ENCODE measurements around the gene IQGAP3.

The IQGAP3 gene

DNA sequence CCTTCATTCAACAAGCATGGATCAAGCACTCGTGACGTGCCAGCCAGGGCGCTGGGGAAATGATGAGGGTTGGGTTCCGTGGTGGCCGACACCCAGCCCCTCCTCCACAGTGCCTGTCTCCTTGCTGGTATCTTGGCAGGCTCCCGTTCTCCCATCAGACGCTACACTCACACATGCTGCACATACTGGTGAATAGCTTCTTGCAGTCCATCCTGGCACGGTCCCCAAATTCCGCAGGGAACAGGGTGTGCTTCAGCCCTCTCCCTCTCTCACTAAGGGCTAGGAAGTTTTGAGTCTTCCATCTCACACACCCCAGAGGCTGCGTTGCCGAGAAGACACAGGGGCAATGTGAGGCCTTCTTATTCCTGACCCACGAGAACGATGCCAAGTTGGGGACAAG, 61.7 kb downstream of the IQGAP3 start:
- no peak for DNase-seq (ENCODE audit: low read depth, low spot score)

DNA sequence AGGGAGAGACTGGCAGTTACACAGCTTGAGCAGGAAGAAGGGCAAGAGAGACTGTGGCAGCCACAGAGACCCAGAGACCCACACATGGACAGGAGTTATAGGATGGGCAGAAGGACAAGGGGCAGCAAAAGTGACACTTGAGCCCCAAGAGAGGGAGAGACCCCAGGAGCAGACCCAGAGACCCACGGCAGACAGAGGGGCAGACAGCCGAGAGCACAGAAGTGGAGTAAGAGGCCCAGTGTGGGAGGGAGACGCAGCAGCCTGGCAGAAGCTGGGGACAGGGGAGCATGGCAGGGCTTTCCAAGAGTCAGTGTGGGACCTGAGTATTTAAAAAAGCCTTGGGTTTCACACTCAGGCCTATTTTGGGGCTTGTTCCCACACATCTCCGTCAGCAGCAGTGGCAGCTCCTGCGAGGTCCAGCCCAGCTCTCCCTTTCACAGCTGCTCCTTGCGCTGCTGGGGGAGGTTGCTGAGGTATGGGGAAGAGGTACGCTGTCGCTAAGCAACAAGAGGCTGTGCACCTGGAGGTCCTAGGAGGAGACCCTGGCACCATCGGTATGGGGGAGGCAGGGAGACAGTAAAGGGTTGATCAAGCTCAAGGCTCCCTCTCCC, 62.8 kb downstream of the IQGAP3 start:
- DNase-seq (ENCODE audit: low read depth, low spot score): no peak

DNA sequence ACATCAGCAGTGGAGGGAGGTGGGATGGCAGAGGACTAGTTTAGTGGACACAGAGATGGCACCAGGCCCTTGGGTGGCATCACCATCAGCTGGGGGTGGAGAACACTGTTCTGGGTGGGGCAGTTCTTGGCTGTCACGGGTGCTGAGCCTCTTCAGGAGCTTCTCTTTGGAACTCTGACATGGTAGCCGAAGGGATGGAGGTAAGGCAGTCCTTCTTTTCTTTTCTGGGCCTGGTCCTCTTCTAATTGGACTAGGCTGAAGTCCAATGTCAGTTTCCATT, 63.5 kb downstream of the IQGAP3 start:
- no peak for DNase-seq (ENCODE audit: low read depth, low spot score)

DNA sequence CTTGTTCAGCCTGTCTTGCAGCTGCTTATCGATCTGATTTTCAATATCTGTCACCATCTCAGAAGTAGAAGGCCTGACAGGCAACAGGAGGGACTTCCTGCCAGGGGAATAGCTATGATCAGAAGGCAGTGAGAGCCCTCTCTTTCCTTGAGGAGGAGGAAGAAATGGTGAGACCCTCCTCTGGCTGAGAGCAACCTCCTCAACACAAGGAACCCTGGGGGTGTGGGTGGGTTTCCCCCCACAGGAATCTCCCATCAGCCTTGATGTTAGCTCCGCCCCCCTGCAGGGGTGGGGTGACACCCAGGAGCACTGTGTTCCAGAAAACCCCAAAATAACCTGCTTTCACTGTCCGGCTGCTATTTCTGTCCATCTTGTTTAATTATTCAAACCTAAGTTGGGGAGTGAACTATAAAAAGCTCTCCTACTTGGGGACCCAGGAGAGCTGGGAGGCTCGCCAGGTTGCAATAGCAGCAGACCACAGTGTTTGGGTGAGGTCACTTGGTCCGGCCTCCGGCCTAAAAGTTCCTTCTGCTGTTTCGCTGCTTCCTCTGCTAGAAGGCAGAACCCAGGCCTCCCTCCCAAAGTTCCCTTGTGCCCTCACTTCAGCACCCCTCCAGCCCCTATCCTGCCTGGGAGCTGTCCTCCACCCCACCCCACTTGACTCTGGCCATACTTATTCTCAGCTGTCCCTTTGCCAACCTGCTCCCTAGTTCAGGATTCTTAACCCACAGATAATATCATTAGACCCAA, 64.0 kb downstream of the IQGAP3 start:
- no peak for DNase-seq (ENCODE audit: low read depth, low spot score)

DNA sequence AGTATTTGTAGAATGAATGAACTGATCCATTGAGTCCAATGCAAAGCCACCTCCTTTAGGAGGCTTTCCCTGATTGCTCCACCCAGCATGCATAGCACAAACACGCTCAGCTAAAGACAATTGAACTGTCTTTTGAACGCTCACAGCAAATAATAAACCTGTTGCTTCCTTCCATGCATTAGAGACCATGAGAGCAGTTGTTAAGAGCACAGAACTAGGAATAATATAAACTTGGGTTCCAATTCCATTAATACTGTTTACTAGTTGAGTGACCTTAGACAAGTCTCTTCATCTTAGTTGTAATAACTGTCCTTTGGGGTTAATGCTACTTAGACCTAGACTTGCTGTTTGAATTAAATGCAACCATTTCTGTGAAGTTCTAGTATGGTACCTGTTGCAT, 65.9 kb downstream of the IQGAP3 start:
- DNase-seq (ENCODE audit: low read depth, low spot score): no peak

DNA sequence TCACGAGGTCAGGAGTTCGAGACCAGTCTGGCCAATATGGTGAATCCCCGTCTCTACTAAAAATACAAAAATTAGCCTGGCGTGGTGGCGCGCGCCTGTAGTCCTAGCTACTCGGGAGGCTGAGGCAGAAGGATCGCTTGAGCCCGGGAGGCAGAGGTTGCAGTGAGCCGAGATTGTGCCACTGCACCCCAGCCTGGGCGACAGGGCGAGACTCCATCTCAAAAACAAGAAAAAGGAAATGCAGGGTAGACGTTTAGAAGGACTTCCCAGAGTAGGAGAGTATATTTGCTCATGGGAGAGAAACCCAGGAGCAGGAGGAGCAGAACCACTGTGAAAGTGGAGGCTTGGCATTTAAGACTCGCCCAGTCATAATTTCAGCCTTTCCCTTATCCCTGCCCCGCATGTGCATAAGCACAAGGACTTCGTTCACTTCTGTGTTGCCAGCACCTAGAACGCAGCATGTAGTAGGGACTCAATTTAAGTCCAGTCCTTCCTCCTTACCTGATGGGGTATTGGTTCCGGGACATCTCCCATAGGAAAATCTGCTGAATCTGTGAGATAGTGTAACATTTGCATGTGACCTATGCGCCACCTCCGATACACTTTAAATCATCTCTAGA, 66.6 kb downstream of the IQGAP3 start:
- no peak for DNase-seq (ENCODE audit: low read depth, low spot score)

DNA sequence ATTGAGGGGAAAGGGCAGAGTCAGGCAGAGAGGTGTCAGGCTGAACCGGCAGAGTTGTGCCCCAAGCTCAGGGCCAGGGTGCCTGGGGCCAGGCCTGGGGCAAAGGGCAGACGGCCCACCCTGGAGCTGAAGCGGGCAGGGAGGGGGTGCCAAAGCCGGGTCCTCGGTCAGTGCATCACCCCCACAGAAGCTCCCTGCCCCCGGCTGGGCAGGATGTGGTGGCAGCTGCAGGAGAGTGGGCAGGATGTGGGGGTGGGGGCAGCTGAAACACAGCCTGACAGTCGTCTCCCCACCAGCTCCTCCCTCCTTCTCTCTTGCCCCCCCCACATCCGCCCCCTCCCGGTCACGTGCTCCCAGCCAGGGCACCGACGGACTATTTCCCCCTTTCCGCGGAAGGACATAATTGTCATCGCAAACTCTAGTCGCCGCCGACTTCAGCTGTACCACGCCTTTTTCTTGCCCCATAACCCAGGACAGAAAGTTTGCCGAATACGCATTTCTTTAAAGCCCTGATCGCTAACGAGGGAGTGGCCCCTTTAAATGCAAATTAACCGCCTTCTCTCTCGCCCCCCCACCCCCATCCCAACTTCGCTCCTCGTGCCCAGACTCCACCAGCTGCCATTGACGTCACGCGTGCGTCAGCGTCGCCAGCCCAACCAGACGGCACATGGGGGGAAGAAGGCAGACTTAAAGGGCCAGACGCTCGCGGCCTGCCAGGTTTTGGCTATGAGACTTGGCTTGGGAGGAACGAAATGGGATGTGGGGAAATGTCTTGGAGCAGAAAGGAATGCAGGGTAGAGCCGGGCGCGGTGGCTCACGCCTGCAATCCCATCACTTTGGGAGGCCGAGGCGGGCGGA, 67.3 kb downstream of the IQGAP3 start:
- peak; percentile 95 for DNase-seq (ENCODE audit: low read depth, low spot score)

DNA sequence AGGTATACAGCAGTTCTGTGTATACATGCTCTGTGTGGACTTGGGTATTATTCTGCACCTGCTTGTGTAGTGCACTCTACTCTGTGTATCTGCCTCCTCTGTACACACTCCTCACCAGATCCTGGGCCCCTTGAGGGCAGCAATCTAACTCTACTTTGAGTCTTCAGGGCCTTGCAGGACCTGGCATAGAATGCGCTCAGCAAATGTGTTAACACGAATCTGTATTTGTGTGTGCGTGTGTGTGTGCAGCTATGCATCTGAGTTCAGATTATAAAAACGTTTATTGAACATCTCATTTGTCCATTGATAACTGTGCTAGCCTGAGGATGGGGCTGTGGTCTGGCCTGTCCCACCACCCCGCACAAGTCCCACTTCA, 67.9 kb downstream of the IQGAP3 start:
- DNase-seq (ENCODE audit: low read depth, low spot score): no peak

DNA sequence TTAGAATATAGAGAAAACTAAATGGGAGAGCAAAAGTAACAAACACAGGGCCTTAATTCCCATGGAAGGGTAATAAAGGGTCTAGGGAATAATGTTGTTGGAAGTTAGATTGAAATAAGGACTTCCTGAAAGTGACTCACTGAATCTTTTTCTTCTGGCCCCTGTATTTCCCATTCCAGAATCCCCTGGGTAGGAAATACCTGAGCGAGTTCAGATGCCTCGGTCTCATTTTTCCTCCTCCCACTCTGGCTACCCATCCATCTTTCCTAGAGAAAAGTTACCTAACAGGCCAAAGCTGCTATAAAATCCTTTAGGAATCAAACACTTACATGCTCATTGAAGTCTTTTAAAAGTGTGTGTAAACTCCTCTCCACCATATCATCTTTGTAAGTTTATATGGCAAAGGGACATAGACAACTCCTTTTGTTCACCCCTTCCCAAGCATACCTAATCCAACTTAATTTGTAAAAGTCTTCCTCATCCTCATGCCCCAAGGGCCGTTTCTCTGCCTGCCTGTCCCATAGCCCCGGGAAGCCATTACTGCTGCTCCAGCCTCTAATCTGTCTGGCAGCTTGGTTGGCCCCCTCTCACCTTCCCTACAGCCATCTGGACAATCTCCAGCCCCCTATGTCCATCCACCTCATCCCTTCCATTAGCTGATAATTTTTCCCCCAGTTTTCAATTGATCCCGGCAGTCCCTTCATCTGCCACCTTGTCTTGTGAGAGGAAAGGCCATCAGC, 68.5 kb downstream of the IQGAP3 start:
- DNase-seq (ENCODE audit: low read depth, low spot score): no peak

DNA sequence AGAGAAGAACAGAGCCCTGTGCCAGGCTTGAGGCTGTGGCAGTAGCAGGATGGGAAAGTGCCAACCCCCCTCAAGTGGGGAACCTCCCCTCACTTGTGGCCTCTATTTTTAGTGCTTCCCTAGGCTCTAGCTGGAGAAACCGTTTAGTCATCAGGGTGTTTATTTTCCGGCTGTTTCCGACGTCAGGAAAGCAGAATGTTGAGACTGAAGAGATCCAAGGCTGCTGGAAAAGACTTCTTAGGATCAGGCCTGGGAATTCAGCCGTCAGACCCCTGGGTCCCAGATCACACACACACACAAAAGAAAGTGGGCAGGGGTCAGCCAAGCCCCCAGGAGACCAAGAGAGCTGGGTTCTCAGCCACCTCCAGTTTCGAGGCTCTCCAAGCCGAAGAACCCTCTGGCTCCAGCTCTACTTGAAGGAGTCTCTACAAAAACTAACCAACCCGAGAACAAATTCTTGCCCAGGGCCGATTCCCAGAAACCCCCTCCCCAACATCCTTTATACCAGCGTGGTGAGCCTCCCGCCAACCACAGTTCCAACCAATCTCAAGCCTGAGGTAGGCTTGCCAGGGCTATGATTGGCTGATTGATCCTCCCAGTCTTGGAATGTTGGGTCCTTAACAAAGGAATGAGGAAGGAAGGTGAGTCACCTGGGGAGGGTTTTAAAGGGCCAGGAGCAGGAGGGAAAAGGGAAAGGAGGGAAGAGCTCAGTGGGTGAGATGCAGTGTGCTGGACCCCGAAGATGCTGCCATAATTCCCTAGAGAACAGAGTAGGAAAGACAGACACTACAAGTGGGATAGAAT, 69.3 kb downstream of the IQGAP3 start:
- no peak for DNase-seq (ENCODE audit: low read depth, low spot score)

DNA sequence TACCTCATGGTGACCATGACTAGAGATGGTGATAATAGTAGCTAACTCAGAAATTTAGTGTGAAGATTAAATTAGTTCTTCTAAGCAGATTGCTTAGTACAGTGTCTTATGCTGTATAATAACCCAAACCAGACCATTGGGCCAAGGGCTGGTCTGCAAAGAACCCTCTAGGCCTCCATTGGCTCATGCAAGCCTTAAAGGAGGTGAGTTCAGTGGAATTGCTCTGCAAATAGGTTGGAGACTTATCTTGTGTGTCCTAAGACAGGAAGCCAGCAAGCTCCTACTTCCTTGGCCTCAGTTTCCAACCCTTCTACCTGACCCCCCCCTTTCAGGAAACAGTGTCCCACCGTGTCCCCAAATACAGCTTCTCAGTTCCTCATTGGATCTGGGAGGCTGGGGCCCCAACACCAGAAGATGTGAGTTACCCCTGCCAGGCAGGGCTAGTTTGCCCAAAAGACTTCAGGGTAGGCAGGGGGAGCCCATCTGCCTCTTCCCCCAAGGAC, 69.9 kb downstream of the IQGAP3 start:
- no peak for DNase-seq (ENCODE audit: low read depth, low spot score)

DNA sequence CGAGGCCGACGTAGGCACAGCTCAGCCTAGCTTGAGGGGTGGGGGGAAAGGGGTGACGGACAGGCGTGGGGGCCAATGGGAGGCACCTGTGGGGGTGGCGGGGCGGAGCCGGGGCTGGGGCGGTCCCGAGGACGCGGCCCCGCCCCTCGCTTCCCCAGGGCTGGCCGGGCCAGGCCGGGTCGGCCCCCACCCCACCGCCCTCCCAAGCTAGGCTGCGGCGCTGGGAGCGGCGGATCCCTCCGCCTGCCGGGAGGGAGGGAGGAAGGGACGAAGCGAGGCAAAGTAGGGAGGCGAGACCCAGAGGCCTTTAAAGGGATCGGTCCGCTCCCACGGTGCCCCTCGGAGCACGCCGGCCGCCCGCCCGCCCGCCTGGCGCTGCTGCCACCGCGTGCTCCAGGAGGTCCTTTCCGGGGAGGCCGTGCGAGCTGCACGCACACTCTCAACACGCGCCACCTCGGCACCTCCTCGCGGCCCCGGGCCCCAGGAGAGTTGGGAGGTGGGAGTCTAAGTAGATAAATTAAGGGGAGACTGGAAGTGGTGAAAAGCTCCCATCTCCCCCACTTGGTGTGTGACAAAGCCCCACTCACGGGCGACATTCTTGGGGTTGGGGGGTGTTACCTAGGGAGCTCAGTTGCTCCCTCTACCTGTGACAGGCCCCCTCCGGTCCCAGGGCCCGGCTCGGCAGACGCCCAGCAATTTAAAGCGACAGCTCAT, 71.4 kb downstream of the IQGAP3 start:
- peak; percentile 84 for DNase-seq (ENCODE audit: low read depth, low spot score)

DNA sequence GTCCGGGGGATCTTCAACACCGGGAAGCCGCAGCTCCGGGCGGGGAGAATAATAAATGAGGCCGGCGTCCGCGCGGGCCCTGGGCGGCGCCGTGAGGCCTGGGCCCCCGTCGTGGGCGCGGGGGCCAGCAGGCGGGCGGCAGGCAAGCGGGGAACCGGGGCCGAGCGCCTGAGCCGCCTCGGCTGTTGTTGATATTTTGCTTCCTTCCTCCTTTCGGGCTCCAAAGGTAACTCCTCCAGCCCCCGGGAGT, 71.9 kb downstream of the IQGAP3 start, which contains the start of gene MEF2D:
MEF2D (minus strand) TSS at position 233 of the 250 bp plus-strand sequence. CDS start 17,483 bp downstream, outside the sequence.
- no peak for DNase-seq (ENCODE audit: low read depth, low spot score)

DNA sequence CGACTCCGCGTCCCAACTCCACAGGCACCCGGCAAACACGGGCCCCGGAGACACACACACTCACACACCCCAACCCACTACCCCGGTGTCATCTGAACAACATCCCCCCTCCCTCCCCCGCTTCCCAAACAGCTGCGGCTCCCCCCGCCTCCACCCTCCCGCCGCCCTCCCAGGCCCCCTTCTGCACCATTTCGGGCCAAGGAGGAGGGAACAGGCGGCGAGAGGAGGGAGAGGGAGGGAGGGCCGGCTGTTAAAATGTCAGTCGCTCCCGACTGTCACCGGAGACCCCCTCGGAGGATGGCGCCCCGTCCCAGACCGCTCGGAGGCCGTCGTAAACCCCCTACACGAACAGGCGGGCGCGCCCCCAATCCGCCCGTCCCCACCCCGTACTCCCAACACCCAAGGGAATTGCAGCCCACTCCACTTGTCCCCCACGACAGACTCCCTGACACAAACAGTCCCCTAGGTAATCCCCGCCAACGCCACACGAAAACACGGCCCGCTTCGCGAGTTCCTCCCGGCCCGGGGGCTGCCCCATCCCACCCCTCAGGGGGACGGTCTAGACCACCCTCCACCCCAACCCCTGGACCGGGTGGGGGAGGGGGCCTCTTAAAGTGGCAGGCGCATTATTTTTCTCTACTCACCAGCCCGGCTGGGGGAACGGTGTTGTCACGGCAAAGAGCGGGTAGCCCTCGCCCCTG, 72.4 kb downstream of the IQGAP3 start:
- DNase-seq (ENCODE audit: low read depth, low spot score): no peak

DNA sequence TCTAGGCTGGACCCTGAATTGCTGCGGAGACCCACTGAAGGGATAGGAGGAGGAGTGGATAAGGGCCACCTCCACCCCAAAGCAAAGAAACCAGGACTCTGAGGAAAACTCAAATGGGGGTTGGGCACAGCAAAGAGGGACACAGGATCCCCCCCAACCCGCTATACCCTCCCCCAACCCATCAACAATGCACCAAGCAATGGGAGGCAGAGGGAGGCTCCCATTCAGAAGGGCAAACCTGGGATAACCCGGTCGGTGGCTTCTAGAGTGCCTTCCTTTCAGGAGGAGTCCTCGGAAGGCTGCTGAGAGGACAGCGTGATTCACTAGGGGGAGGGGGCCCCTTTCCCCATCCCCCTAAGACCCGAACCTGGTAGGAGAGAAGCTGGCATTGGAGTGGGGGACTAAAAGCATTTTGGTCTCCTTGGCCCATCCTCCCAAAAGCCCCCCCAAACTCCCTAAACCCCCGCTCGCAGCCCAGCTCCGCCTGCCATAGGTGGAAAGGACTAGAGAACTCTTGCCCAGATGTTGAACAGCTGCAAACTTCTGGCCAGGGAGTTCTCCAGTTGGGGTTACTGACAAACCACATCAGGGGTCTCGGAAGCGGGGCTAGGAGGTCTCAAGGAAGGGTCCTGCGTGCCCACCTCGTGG, 73.0 kb downstream of the IQGAP3 start:
- DNase-seq (ENCODE audit: low read depth, low spot score): no peak

DNA sequence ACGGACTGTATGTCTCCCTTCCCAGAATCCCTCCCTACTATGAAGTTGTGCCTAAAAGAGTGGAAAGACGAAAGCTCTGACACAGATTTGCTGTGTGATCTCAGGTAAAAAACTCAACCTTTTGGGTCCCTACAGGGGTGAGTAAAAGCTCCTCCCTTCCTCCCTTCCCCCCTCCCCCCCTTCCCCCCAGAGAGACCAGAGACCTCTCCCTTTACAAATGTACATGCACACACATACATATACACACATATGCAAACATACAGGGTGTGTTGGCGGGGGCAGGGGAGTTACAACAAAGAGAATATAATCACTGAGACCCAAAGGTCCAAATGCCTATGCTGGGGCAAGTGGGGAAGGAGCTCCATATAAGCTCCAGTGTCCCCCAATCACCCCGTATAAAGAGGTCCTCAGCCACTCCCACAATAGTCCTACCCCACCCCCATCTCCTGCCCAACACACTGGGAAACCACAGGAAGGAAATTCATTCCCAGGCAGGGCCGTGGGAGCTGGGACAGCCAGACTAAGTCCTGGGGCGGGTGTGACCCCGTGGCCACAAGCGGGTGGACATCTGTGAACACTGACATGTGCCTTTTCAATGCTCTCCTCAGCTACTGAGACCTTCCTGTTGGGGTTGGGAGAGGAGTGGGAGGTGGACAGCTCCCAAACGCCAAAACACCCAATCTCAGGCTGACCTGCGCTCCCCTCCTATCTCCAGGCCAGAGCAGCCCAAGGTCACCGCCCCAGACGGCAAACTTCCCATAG, 73.8 kb downstream of the IQGAP3 start:
- DNase-seq (ENCODE audit: low read depth, low spot score): no peak

DNA sequence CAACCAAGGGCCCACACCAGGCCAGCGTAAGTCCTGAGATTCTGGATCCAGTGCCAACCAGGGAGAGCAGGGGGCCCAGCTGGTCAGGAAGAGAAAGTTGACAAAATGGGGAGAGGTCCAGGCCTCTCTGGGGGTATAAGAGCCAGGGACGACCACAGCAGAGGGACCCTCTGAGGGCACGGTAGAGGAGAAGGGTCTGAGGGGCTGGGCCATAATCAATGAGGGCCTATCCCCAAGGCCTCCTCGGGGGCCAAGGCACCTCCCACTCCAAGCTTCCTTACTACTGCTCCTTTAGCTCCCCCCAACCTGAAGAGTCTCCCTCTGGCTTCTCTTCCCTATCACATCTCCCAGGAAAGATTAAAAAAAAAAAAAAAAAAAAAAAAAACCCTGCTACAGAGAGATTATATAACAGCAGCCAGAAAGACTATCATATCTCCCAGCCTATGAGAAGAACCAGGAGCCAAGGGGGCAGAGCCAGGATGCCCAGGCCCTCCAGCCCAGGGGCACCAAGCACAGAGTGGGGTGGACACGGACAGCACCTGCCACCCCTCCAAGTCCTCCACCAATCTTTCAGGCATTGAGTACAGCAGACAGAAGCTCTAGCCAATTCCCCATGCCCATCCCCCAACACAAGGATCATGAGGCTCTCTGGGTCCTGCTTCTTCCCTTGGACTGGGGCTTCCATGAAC, 74.5 kb downstream of the IQGAP3 start:
- no peak for DNase-seq (ENCODE audit: low read depth, low spot score)

Data from activated CD4-positive, CD25-positive, alpha-beta regulatory T cell treated with anti-CD3 and anti-CD28 coated beads, Interleukin-2, amount 50 U/mL, for 16 hours (primary cell).